GM12878 (cell line): Measurements from ENCODE around the gene TMEM163. TPM values are rescaled to one million over a fixed set of nuclear protein-coding genes. Genes with fewer than 3 reads are reported as not detected.

ENCODE experiments used
- ATAC-seq: fragments of 200-7000 bp; cut with Tn5 transposase; 3 replicates; pipeline ENCODE4 v1.9.1; 2020; ENCODE audit warnings: mild to moderate bottlenecking, moderate library complexity
- BruUV-seq: library from RNA; stranded (reverse); fragments of 400-500 nt; replicated peaks from 2 replicates; lab custom pipeline; 2021; lab: Mats Ljungman, UMichigan
- CTCF ChIA-PET: fragments of 300-600 bp; sonication (Branson Sonifier 250); formaldehyde crosslinking; extraction: SDS; loops from one replicate; lab custom pipeline; 2021; ENCODE audit warnings: inconsistent platforms; lab: Yijun Ruan, JAX
- POLR2A ChIA-PET: fragments of 350-600 bp; formaldehyde crosslinking; extraction: SDS; loops from one replicate; lab custom pipeline; 2021; ENCODE audit warnings: inconsistent platforms; lab: Charles Lee
- RAD21 ChIA-PET: fragments of 300-600 bp; sonication (Branson Sonifier 250); formaldehyde crosslinking; loops from one replicate; lab custom pipeline; 2023; ENCODE audit warnings: antibody characterized with exemption; ENCODE audit not compliant: unreplicated experiment; lab: Charles Lee
- SMC1A ChIA-PET: fragments of 300-600 bp; sonication (Branson Sonifier 250); formaldehyde crosslinking; loops from one replicate; lab custom pipeline; 2023; ENCODE audit not compliant: unreplicated experiment, uncharacterized antibody; lab: Charles Lee
- DNase-seq: peaks from one replicate; pipeline ENCODE4 v3.0.0-alpha.2; 2011; ENCODE audit warnings: low read depth, low spot score
- FAIRE-seq: peaks from 3 replicates; lab custom pipeline; 2011; peaks lifted over from hg19 to GRCh38; lab: Jason Lieb, UNC
- H2AFZ ChIP-seq: 2 replicates; pipeline ENCODE4 v1.6.0; 2011; ENCODE audit warnings: low read depth, low read length, control low read depth; ENCODE audit not compliant: control insufficient read depth
- H3K27ac ChIP-seq: 2 replicates; pipeline ENCODE4 v1.5.1; 2011; ENCODE audit warnings: control low read depth; ENCODE audit not compliant: control insufficient read depth, insufficient read depth
- H3K27me3 ChIP-seq, 2 experiments: replicated peaks in 1 of 2; 2 replicates each; pipeline versions ENCODE4 v1.6.0 to v1.6.1; 2011; ENCODE audit warnings: low read length in 1 of 2; ENCODE audit not compliant: control insufficient read depth in 2 of 2, insufficient read depth in 2 of 2
- H3K36me3 ChIP-seq, 2 experiments: 2 replicates each; pipeline ENCODE4 v1.5.1; 2011; ENCODE audit warnings: low read length in 1 of 2; ENCODE audit not compliant: control insufficient read depth in 2 of 2, insufficient read depth in 2 of 2
- H3K4me1 ChIP-seq: 2 replicates; pipeline ENCODE4 v1.6.1; 2011; ENCODE audit warnings: mild to moderate bottlenecking, low read length, moderate library complexity, mixed read lengths; ENCODE audit not compliant: control insufficient read depth, insufficient read depth
- H3K4me2 ChIP-seq: 2 replicates; pipeline ENCODE4 v1.6.0; 2011; ENCODE audit warnings: control low read depth; ENCODE audit not compliant: control insufficient read depth, insufficient read depth
- H3K4me3 ChIP-seq: fragments of 200-600 bp; sonication (generic); 2 replicates; pipeline ENCODE4 v1.5.1; 2016
- H3K79me2 ChIP-seq: 2 replicates; pipeline ENCODE4 v1.6.0; 2011; ENCODE audit warnings: low read length; ENCODE audit not compliant: control insufficient read depth, insufficient read depth
- H3K9ac ChIP-seq: 2 replicates; pipeline ENCODE4 v1.8.0; 2011; ENCODE audit warnings: low read length, control low read depth, mixed read lengths; ENCODE audit not compliant: control insufficient read depth, insufficient read depth
- H3K9me3 ChIP-seq: replicated peaks from 3 replicates; pipeline ENCODE4 v1.5.1; 2011; ENCODE audit warnings: mild to moderate bottlenecking, low read length; ENCODE audit not compliant: control insufficient read depth, insufficient read depth
- H4K20me1 ChIP-seq: 2 replicates; pipeline ENCODE4 v1.6.0; 2011; ENCODE audit not compliant: control insufficient read depth, insufficient read depth
- CREM ChIP-seq: IDR thresholded peaks from 2 replicates; pipeline ENCODE4 v1.6.1; 2014; ENCODE audit warnings: antibody characterized with exemption, low read depth
- E2F4 ChIP-seq: IDR thresholded peaks from 2 replicates; pipeline ENCODE4 v1.6.1; 2012; ENCODE audit warnings: low read depth, low read length, improper control_type of control experiment
- ETV6 ChIP-seq, 2 experiments: fragments of 450-650 bp in 1 of 2; IDR thresholded peaks in 1 of 2; conservative IDR thresholded peaks in 1 of 2; 2 replicates each; pipeline ENCODE4 v1.6.1; 2014; ENCODE audit warnings: antibody characterized with exemption in 1 of 2, borderline replicate concordance in 1 of 2, low read depth in 1 of 2, mild to moderate bottlenecking in 1 of 2, moderate library complexity in 1 of 2
- JUNB ChIP-seq: IDR thresholded peaks from 2 replicates; pipeline ENCODE4 v1.6.1; 2016; ENCODE audit warnings: antibody characterized with exemption, mild to moderate bottlenecking
- JUND ChIP-seq: IDR thresholded peaks from 2 replicates; pipeline ENCODE4 v1.6.1; 2012; ENCODE audit warnings: low read depth, mild to moderate bottlenecking, low read length, improper control_type of control experiment, moderate library complexity
- PML ChIP-seq: IDR thresholded peaks from 2 replicates; pipeline ENCODE4 v1.6.1; 2012; ENCODE audit warnings: low read length, inconsistent platforms
- RAD21 ChIP-seq: IDR thresholded peaks from 2 replicates; pipeline ENCODE4 v1.6.1; 2011; ENCODE audit warnings: mild to moderate bottlenecking, low read depth, low read length, moderate library complexity; ENCODE audit not compliant: insufficient read depth
- TBL1XR1 ChIP-seq: IDR thresholded peaks from 2 replicates; pipeline ENCODE4 v1.6.1; 2012; ENCODE audit warnings: low read depth, low read length, improper control_type of control experiment
- USF2 ChIP-seq: IDR thresholded peaks from 2 replicates; pipeline ENCODE4 v1.6.1; 2011; ENCODE audit warnings: low read depth, low read length, improper control_type of control experiment, borderline replicate concordance
- ZBTB11 ChIP-seq: fragments of 450-650 bp; formaldehyde crosslinking; IDR thresholded peaks from 2 replicates; pipeline ENCODE4 v1.5.0; 2022; ENCODE audit warnings: mild to moderate bottlenecking, missing genetic modification characterization
- WGBS: methylation state at CpG from one replicate; pipeline ENCODE4 v1.1.6; 2016; ENCODE audit warnings: low lambda C conversion rate; ENCODE audit not compliant: insufficient replicate concordance, insufficient coverage; ENCODE audit errors: missing lambda C conversion rate; 5-methylcytosine and 5-hydroxymethylcytosine counted together
- in situ Hi-C: fragments of 300-500 bp; cut with MboI; formaldehyde crosslinking; loops from 9 replicates; pipeline ENCODE4 v1.14.3; 2018; ENCODE audit warnings: mixed read lengths
- intact Hi-C: fragments of 100-400 bp; cut with micrococcal nuclease; formaldehyde crosslinking; loops from one replicate; pipeline ENCODE4 v1.14.2; 2022; ENCODE audit not compliant: unreplicated experiment
- polyA plus RNA-seq, 11 experiments: library from polyadenylated mRNA; depleted of rRNA in 4 of 11; unstranded in 6 of 11; stranded (reverse) in 5 of 11; fragments of >200 nt; fragmentation: Nextera tagmentation in 4 of 11; fragmentation: Illumina TruSeq in 1 of 11; extraction: Ambion mirVana in 4 of 11; extraction: Trizol in 1 of 11; gene quantifications; 1 replicate in 1 of 11; 2 replicates in 10 of 11; pipeline versions ENCODE4 v1.2.1 to v1.2.3, GENCODE V29; 2011 to 2016; ENCODE audit warnings: inconsistent platforms in 2 of 11, missing spikeins in 2 of 11, low read depth in 1 of 11
- total RNA-seq, 4 experiments: library from RNA; depleted of rRNA in 3 of 4; stranded (reverse); fragments of >200 nt in 3 of 4; fragmentation: Illumina TruSeq in 1 of 4; extraction: Trizol in 1 of 4; gene quantifications; 2 replicates each; pipeline versions ENCODE4 v1.2.1 to v1.2.3, GENCODE V29; 2013 to 2021

Gene TMEM163
- total and polyA plus RNA-seq, 10 of the 15 experiments (the other 5 are each of a cell fraction or from before 2014, with no cell fraction given): 0.05 to 0.11 (median 0.07) TPM; not detected in 4

- TF ChIP-seq ZBTB11 (CRISPR knock-in tag) (no peak), JUNB (0 out of 2 replicates have a peak, but pooled peaks have one; percentile 20), USF2 (no peak), JUND (no peak), RAD21 (no peak), CREM (no peak)
Observed at GRCh38 chr2:134668821-134669220, 50.0 kb downstream of the TMEM163 start (continued).

- no peak for DNase-seq
- RAD21 ChIA-PET: no interaction called here
Observed at GRCh38 chr2:134667541-134667940, 51.3 kb downstream of the TMEM163 start.

More at GRCh38 chr2:134667541-134667940, 51.3 kb downstream of the TMEM163 start:
- in situ Hi-C loops: no loop called here
- no peaks in the 10 kb centered on the region for H3K79me2 ChIP-seq
- TF ChIP-seq TBL1XR1: no peak
- TF ChIP-seq ETV6 (conservative IDR thresholded peaks at IDR 0.05 in 1 of 2, IDR thresholded peaks at IDR 0.05 in 1 of 2; ENCODE audit: borderline replicate concordance in 1 of 2, low read depth in 1 of 2): no peak
- no peak for TF ChIP-seq PML
- TF ChIP-seq E2F4: no peak
- TF ChIP-seq, all 136 proteins: peak for 0
- CTCF ChIA-PET: no interaction called here
- no peaks in the 10 kb centered on the region for H3K36me3 ChIP-seq
- H3K4me3 ChIP-seq: no peak overlapping the region
- H4K20me1 ChIP-seq: no peaks in the 10 kb centered on the region
- intact Hi-C loops: no loop called here
- SMC1A ChIA-PET: no interaction called here
- no peaks in the 10 kb centered on the region for H3K4me1 ChIP-seq
- H3K27ac ChIP-seq: no peak overlapping the region
- POLR2A ChIA-PET: no interaction called here
- H3K27me3 ChIP-seq: no peaks in the 10 kb centered on the region
- no TSS peak for BruUV-seq
- H2AFZ ChIP-seq: no peak overlapping the region
- ATAC-seq: no peak
- 32% methylated on average over 2 of the region's 2 CpGs for WGBS
- no peak overlapping the region for H3K4me2 ChIP-seq
- H3K9ac ChIP-seq: no peak overlapping the region
- FAIRE-seq: no peak
- no peaks in the 10 kb centered on the region for H3K9me3 ChIP-seq
